GM08714 (cell line): ENCODE results near the gene SORL1-AS1.

Experiments
- H3K4me3 ChIP-seq: fragments of 200-500 bp; sonication (Bioruptor generic); 2 replicates; pipeline ENCODE4 v1.5.1; 2014; ENCODE audit warnings: mild to moderate bottlenecking, low read length, inconsistent platforms
- ZNF274 ChIP-seq: IDR thresholded peaks from 2 replicates; pipeline ENCODE4 v1.6.1; 2012; ENCODE audit warnings: mild to moderate bottlenecking, low read depth, low read length

SORL1-AS1 gene

GRCh38 chr11:121437686-121438078 is 15.1 kb downstream of the SORL1-AS1 start:
- no peak overlapping the region for H3K4me3 ChIP-seq
- TF ChIP-seq ZNF274, result no peak

GRCh38 chr11:121437018-121437685 is 15.6 kb downstream of the SORL1-AS1 start:
- no peak for TF ChIP-seq ZNF274

GRCh38 chr11:121435551-121436511 is 16.9 kb downstream of the SORL1-AS1 start:
- H3K4me3 ChIP-seq, result no peak overlapping the region
- TF ChIP-seq ZNF274, result no peak

More at GRCh38 chr11:121437018-121437685, 15.6 kb downstream of the SORL1-AS1 start:
- no peak overlapping the region for H3K4me3 ChIP-seq

GRCh38 chr11:121435132-121435531 is 17.6 kb downstream of the SORL1-AS1 start:
- no peak for TF ChIP-seq ZNF274
- no peak overlapping the region for H3K4me3 ChIP-seq

GRCh38 chr11:121431820-121432526 is 20.8 kb downstream of the SORL1-AS1 start:
- H3K4me3 ChIP-seq, result no peak overlapping the region
- TF ChIP-seq ZNF274, result no peak

- no peak overlapping the region for H3K4me3 ChIP-seq
- TF ChIP-seq ZNF274, result no peak
Measured at GRCh38 chr11:121429556-121429955, 23.2 kb downstream of the SORL1-AS1 start.

- no peak overlapping the region; the same call in 1 of the 2 replicates for H3K4me3 ChIP-seq
- TF ChIP-seq ZNF274, result no peak
Measured at GRCh38 chr11:121427400-121427744, 25.4 kb downstream of the SORL1-AS1 start.

GRCh38 chr11:121426476-121427399 is 26.0 kb downstream of the SORL1-AS1 start:
- TF ChIP-seq ZNF274, result no peak
- H3K4me3 ChIP-seq, result peak overlapping the region; percentile 3; the same call in 1 of the 2 replicates

GRCh38 chr11:121425828-121426227 is 26.9 kb downstream of the SORL1-AS1 start:
- no peak for TF ChIP-seq ZNF274
- H3K4me3 ChIP-seq, result no peak overlapping the region

- TF ChIP-seq ZNF274, result no peak
- no peak overlapping the region for H3K4me3 ChIP-seq
Measured at GRCh38 chr11:121422675-121423074, 30.1 kb downstream of the SORL1-AS1 start.

- TF ChIP-seq ZNF274, result no peak
- no peak overlapping the region for H3K4me3 ChIP-seq
Measured at GRCh38 chr11:121421149-121421901, 31.4 kb downstream of the SORL1-AS1 start.

- H3K4me3 ChIP-seq, result no peak overlapping the region
- no peak for TF ChIP-seq ZNF274
Measured at GRCh38 chr11:121420398-121420797, 32.4 kb downstream of the SORL1-AS1 start.

GRCh38 chr11:121419836-121420235 is 32.9 kb downstream of the SORL1-AS1 start:
- no peak for TF ChIP-seq ZNF274

More at GRCh38 chr11:121419836-121420235, 32.9 kb downstream of the SORL1-AS1 start:
- H3K4me3 ChIP-seq, result no peak overlapping the region
